HL-60 (cell line): ENCODE measurements around the gene PDCL3.

Experiments
- DNase-seq, 2 experiments: peaks; one replicate each; pipeline ENCODE4 v3.0.0-alpha.2; 2010 to 2020; ENCODE audit warnings: low read depth in 1 of 2, low spot score in 1 of 2
- H3K27ac ChIP-seq: fragments of 250-450 bp; sonication (Bioruptor Pico); replicated peaks from 2 replicates; pipeline ENCODE4 v1.5.1; 2020; ENCODE audit warnings: mild to moderate bottlenecking, moderate library complexity
- H3K27me3 ChIP-seq: fragments of 250-450 bp; sonication (Bioruptor Pico); 2 replicates; pipeline ENCODE4 v1.5.1; 2021; ENCODE audit warnings: mild to moderate bottlenecking, moderate library complexity; ENCODE audit not compliant: insufficient read depth, poor library complexity, severe bottlenecking
- H3K4me3 ChIP-seq: replicated peaks from 2 replicates; pipeline ENCODE4 v1.5.1; 2011; ENCODE audit warnings: mild to moderate bottlenecking, control low read depth, low read length; ENCODE audit not compliant: insufficient read depth
- CTCF ChIP-seq: IDR thresholded peaks from one replicate; pipeline ENCODE4 v1.5.1; 2011; ENCODE audit warnings: low read length, control low read depth, inconsistent platforms; ENCODE audit not compliant: insufficient read depth
- GABPA ChIP-seq: IDR thresholded peaks from 2 replicates; pipeline ENCODE4 v1.6.1; 2012; ENCODE audit warnings: low read depth
- POLR2AphosphoS5 ChIP-seq: IDR thresholded peaks from 2 replicates; pipeline ENCODE4 v1.6.1; 2012; ENCODE audit warnings: low read depth
- REST ChIP-seq: IDR thresholded peaks from 2 replicates; pipeline ENCODE4 v1.6.1; 2012; ENCODE audit warnings: low read depth; ENCODE audit not compliant: insufficient replicate concordance
- SPI1 ChIP-seq: IDR thresholded peaks from 2 replicates; pipeline ENCODE4 v1.6.1; 2012; ENCODE audit warnings: low read depth, mild to moderate bottlenecking, borderline replicate concordance

PDCL3 gene

DNA sequence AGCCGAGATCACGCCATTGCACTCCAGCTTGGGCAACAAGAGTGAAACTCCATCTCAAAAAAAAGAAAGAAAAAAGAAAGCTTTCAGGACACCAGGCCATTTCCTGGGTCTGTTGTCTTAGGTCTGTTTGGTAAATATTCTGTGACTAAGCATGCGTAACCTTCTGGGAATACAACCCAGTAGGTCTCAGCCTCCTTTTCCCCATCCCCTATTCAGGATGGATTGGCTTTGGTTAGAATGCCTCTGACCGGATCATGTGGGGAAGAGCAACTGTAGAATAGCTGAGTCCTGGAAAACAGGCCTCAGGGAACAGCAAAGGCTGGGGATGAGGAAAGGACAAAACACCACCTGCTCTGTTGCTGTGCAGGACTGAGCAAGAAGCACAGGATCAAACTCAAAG is 1.6 kb upstream of the PDCL3 start:
- Histone ChIP-seq H3K27ac (no peak overlapping the region), H3K4me3 (no peak overlapping the region), H3K27me3 (no peaks in the 10 kb centered on the region)
- no peak for TF ChIP-seq GABPA
- DNase-seq, result no peak

DNA sequence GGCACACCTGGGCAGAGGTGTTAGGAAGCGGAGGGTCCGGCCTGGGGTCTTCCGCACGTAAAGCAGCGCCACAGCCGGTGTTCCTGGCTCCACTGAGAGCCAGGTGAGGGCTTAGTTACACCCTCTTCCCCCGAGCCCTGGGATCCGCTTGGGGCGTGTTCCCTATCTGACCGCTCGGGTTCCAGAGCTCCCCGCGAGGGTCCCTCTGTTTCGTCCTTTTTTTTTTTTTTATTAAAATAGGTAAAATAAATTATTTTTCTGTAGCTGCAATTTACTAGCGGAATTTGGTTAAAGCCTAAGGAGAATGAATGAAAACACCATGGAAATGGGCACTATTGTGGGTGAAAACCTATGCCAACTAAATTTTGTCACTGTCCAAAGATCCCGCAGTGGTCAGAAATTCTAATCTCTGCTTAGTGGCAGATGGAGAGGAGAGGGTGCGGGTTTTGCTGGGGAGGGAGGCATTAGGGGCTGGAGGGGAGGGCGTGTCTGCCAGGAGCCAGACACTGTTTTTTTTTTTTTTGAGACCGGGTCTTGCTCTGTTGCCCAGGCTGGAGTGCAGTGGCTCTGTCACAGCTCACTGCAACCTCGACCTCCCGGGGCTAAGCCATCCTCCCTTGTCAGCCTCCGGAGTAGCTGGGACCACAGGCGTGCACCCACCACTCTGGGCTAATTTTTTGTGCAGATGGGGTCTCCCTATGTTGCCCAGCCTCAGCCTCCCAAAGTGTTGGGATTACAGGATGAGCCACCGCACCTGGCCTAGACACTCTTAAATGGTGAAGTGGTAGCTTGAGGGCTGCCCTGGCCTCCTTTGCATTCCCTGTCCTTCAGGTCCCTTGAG is 834 bp downstream of the PDCL3 start:
- H3K27me3 ChIP-seq, result no peaks in the 10 kb centered on the region
- TF ChIP-seq SPI1 (no peak), POLR2AphosphoS5 (no peak), GABPA (no peak), CTCF (no peak), REST (no peak)
- peak overlapping the region; percentile 88 for H3K4me3 ChIP-seq
- no peak for DNase-seq
- peak overlapping the region; percentile 86 for H3K27ac ChIP-seq

- H3K27me3 ChIP-seq, result no peaks in the 10 kb centered on the region
- H3K27ac ChIP-seq, result no peak overlapping the region
- no peak overlapping the region for H3K4me3 ChIP-seq
- TF ChIP-seq SPI1 (no peak), POLR2AphosphoS5 (no peak), GABPA (no peak), REST (no peak), CTCF (no peak)
- DNase-seq, result no peak
Measured at GRCh38 chr2:100568989-100569388, 6.2 kb downstream of the PDCL3 start.

GRCh38 chr2:100571668-100572067 is 8.9 kb downstream of the PDCL3 start:
- peak in 1 of 2 experiments; percentile 47 for DNase-seq
- Histone ChIP-seq H3K27me3 (no peaks in the 10 kb centered on the region), H3K4me3 (no peak overlapping the region), H3K27ac (peak overlapping the region; percentile 43)
- TF ChIP-seq GABPA (no peak), REST (no peak), SPI1 (no peak), CTCF (no peak), POLR2AphosphoS5 (no peak)
